Activated naive CD4-positive, alpha-beta T cell treated with anti-CD3 and anti-CD28 coated beads for 36 hours (primary cell): ENCODE measurements around the gene POLR3A. TPM values are rescaled to one million over a fixed set of nuclear protein-coding genes. Genes with fewer than 3 reads are reported as not detected.

Experiments used
- CTCF ChIA-PET: fragments of 350-600 bp; sonication (Branson Sonifier 250); formaldehyde crosslinking; loops from one replicate; lab custom pipeline; 2021; ENCODE audit warnings: antibody characterized with exemption; lab: Charles Lee
- DNase-seq: peaks from one replicate; pipeline ENCODE4 v3.0.0-alpha.2; 2020
- H3K27ac Mint-ChIP-seq: one replicate; pipeline ENCODE4 v1.8.0; 2021; ENCODE audit warnings: mild to moderate bottlenecking, mixed read lengths
- H3K27me3 Mint-ChIP-seq: one replicate; pipeline ENCODE4 v1.8.0; 2021; ENCODE audit warnings: low read depth, mixed read lengths
- H3K36me3 Mint-ChIP-seq: one replicate; pipeline ENCODE4 v1.8.0; 2021; ENCODE audit warnings: low read depth, mixed read lengths
- H3K4me1 Mint-ChIP-seq: one replicate; pipeline ENCODE4 v1.8.0; 2021; ENCODE audit warnings: low read depth, mixed read lengths
- H3K4me3 Mint-ChIP-seq: one replicate; pipeline ENCODE4 v1.8.0; 2021; ENCODE audit warnings: mild to moderate bottlenecking, moderate library complexity, mixed read lengths
- H3K9me3 Mint-ChIP-seq: one replicate; pipeline ENCODE4 v1.8.0; 2021; ENCODE audit warnings: mixed read lengths
- intact Hi-C: fragments of 100-400 bp; cut with micrococcal nuclease; formaldehyde crosslinking; loops from one replicate; pipeline ENCODE4 v1.15.1; 2023
- total RNA-seq, 2 experiments: library from RNA; stranded (reverse); gene quantifications; one replicate each; pipeline ENCODE4 v1.2.3, GENCODE V29; 2021

Gene POLR3A
- total RNA-seq, 2 experiments from 2014 or later = 14.1 to 14.2 TPM

DNA sequence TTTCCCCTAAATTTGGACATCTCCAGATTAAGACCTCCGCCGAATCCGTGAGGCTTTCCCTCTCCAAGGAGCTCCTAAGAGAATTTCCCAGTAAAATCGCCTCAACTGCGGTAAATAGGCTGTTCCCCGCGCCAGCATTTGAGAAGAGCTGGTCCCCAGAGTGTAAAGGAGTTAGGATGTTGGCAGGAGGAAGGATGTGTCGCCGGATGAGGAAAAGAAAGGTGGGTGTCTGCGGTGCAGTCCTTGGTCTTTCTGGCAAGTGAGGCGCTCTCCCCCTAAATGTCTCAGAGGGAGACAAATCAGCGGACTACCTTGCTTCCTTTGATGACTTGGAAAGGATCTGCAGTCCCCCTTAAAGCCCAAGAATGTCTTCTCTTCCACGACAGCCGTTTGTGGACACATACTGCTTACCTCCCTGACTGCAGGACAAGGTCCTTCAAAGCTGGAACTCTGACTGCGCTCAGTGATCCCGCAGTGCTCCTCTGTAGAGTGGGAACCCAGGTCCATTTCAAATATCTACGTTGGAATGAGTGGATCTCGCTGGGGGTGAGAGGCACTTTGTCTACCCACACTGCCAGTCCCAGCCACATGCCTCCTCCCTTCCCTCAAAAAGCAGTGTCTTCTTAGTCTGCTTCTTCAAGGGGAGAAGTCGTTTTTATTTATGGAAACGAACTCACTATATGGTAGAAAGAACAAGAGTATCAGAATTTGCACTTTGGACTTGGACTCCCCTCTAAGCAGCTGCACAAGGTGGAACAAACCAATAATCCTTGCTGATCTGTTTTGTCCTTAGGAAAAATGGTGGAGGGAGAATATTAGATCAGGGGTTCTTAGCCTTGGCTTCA, 101.7 kb downstream of the POLR3A start:
- Mint-ChIP-seq H3K4me1 (peaks cover 8% of the 10 kb centered on the region), H3K9me3 (no peaks in the 10 kb centered on the region), H3K36me3 (no peaks in the 10 kb centered on the region), H3K27me3 (peaks cover 36% of the 10 kb centered on the region), H3K4me3 (peak overlapping the region; percentile 52), H3K27ac (no peak overlapping the region)
- intact Hi-C loops = loop anchor here (2.0 kb wide), 1 partner anchor 101 kb away; the partner anchor contains the start of gene POLR3A
- DNase-seq = no peak
- CTCF ChIA-PET = no interaction called here

DNA sequence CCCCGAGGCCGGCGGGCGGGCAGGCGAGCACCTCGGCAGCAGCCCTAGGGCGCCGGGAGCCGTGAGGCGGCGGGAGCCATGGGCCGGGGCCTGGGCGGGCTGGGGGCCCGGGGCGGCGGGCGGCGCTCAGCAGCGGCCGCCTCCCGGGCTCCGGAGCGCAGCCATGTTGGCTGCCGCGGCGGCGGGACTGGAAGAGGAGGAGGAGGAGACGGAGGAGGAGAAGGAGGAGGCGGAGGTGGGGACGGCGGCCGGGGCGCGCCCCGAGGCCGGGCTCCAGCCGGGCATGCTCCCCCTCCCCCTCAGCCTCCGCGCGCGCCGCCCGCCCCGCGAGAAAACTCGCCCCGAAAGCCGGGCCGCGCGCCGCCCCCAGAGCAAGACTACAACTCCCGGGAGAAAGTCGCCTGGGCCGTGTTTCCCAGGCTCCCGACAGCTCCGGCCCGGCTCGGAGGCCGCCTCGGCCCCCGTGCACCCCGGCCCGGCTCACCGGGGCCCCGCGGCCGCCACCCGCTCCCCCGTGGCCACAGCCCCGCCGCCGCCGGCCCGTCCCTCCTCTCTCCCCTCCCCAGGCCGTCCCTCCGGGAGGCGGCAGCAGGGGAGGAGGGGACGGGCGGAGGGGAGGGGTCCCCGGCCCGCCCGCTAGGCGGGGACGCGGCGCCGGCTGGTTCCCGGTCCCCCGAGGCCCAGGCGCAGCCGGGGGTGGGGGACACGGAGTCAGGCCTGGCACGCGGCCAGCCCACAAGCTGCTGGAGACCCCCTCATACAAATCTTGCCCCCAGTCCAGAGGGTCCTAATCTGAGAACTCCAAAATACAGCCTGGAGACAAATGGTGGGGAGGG, 102.5 kb downstream of the POLR3A start, which contains the start of gene DLG5:
TSS of gene DLG5 (minus strand) at position 190 of the 836 bp plus-strand sequence. CDS start 235 bp downstream, outside the sequence.
- no peaks in the 10 kb centered on the region for H3K9me3 Mint-ChIP-seq
- no peak within 1 kb of the TSS for H3K27ac Mint-ChIP-seq
- H3K36me3 Mint-ChIP-seq = no peaks in the 10 kb centered on the region
- intact Hi-C loops = loop anchor here (1.0 to 2.0 kb wide), 2 partner anchors 80 to 102 kb away; partner anchors contain the start of gene POLR3A
- H3K4me3 Mint-ChIP-seq = peak within 1 kb of the TSS; percentile 52
- CTCF ChIA-PET = no interaction called here
- peaks cover 8% of the 10 kb centered on the region for H3K4me1 Mint-ChIP-seq
- H3K27me3 Mint-ChIP-seq = peaks cover 36% of the 10 kb centered on the region
- DNase-seq = peak; percentile 43

DNA sequence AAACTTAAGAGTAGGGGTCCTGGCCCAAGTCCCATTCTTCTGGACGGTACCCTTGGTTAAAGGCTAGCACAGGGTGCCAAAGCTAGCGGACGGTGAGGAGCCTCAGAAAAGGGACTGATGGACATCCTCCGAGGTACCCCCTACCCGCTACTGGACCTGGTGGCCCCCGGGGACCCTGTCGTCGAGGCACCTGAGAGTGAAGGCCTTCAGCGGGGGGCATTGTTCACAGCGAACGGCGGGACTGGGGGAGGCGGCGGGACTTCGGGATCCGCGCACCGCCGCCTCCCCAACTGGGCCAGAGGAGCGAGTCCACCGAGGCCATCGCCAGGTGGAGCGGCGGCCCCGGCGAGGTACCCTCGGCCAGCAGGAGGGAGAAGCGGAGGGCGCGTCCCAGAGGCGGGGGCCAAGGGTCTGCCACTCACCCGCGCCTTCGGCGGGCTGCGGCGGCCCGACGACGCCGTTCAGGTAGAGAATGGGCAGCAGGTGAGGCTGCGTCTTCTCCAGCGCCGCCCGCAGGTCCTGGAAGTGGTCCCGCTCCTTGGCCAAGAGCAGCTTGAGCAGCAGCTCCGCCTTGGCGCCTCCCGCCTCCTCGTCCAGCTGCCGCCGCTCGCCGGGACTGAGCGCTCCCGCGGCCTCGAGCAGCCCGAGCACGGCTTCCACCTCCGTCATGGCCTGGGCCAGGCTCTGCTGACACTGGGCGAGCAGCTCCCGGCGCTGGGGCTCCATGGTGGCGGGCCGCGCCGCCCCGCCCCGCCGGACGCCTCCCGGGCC, 103.3 kb downstream of the POLR3A start:
- peaks cover 37% of the 10 kb centered on the region for H3K27me3 Mint-ChIP-seq
- CTCF ChIA-PET = no interaction called here
- H3K36me3 Mint-ChIP-seq = no peaks in the 10 kb centered on the region
- no peaks in the 10 kb centered on the region for H3K9me3 Mint-ChIP-seq
- intact Hi-C loops = loop anchor here (1.0 to 2.0 kb wide), 2 partner anchors 80 to 103 kb away; partner anchors contain the start of gene POLR3A
- H3K4me3 Mint-ChIP-seq = peak overlapping the region; percentile 48
- DNase-seq = peak; percentile 38
- H3K4me1 Mint-ChIP-seq = peaks cover 8% of the 10 kb centered on the region
- no peak overlapping the region for H3K27ac Mint-ChIP-seq

DNA sequence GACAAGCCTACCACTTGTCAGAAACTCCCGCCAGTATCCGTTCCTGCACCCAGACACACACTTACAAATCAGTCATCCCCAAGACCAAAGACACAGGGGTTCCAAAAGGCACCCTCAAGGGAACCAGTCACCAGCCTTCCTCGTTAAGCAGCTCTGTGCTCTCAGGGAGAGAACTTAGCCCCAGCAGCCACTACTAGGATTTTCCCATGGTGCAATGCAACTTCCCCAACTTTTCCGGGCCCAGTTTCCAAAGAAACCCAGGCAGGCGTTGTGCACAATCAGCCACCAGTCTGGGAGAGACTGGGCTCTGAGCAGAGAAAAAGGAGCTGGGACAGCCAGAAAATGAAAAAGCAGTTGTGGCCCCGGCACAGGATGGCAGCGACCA, 103.9 kb downstream of the POLR3A start:
- intact Hi-C loops = no loop called here
- Mint-ChIP-seq H3K4me3 (peak overlapping the region; percentile 48), H3K27me3 (peaks cover 43% of the 10 kb centered on the region), H3K36me3 (no peaks in the 10 kb centered on the region), H3K9me3 (no peaks in the 10 kb centered on the region), H3K27ac (no peak overlapping the region), H3K4me1 (peaks cover 8% of the 10 kb centered on the region)
- CTCF ChIA-PET = no interaction called here
- DNase-seq = no peak

DNA sequence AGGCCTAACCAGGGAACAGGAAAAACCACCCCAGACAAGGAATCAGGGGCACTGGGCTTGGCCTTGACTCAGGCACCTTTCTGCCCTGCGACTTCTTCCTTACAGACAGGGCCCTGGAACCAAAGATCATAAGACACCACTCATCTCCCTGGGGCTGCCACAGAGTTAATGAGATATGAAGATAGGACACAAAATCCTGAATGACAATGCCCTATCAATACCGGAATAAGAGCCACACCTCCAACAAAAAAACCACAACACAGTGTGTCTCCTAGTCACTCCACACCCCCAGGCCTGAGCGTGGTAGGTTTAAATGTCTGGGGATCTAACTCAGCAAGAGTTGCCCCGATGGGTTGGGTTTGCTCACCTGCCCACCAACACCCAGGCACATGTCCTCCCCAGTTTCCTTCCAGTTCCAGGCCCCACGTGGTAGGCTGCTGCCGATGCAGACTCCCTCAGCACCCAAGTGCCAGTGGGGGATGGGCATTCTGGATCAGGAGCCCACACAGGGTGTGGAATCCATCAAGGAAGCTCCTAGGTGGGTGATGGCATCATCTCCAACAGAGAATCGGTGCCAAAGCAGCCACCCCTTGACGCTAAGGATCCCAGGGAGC, 106.6 kb downstream of the POLR3A start:
- H3K27me3 Mint-ChIP-seq = peaks cover 39% of the 10 kb centered on the region
- no peaks in the 10 kb centered on the region for H3K9me3 Mint-ChIP-seq
- no peak for DNase-seq
- intact Hi-C loops = no loop called here
- no peaks in the 10 kb centered on the region for H3K36me3 Mint-ChIP-seq
- no peak overlapping the region for H3K27ac Mint-ChIP-seq
- CTCF ChIA-PET = no interaction called here
- H3K4me1 Mint-ChIP-seq = peaks cover 8% of the 10 kb centered on the region
- no peak overlapping the region for H3K4me3 Mint-ChIP-seq

DNA sequence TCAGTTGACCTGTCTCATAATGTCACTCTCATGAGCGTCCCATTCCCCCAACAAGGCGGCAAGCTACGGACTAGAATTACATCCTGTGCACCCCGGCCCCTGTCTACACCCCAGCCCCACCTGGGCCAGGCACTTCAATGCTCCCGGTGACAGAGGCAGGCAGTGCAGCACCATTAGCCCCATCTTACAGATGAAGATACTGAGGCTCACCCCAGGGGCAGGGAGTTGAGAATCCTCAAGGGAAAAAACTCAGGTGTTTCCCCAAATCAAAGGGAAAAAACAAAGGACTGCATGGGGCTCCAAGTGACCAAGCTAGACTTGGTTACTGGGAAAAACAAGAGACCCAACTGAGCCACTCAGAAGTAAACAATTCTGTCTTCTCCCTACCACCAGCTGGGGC, 107.3 kb downstream of the POLR3A start:
- H3K27ac Mint-ChIP-seq = no peak overlapping the region

DNA sequence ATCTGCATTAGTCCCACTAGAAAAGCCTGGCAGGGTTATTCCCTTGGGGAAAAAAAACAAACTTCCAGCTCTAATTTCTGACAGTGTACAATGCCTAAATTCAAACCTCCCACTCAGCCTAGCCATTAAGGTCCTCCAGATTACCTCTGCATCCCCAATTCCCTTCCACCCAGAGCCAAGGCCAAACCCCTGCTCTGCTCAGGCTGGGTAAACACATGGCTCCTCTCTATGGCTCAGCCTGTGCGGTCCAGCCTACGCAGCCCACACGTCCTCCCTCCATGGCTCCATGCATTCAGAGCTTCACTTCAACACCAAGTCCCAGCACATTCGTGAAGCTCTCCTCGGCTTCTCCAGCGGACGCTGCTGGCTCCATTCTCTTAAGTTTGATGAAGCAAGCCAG, 107.9 kb downstream of the POLR3A start:
- H3K27ac Mint-ChIP-seq = no peak overlapping the region
- peaks cover 4% of the 10 kb centered on the region for H3K4me1 Mint-ChIP-seq
- intact Hi-C loops = no loop called here
- no peak overlapping the region for H3K4me3 Mint-ChIP-seq
- H3K9me3 Mint-ChIP-seq = no peaks in the 10 kb centered on the region
- CTCF ChIA-PET = interaction anchor here (0.6 kb wide), 1 partner anchor 18 kb away, joined by 3 read pairs; no protein-coding TSS in a partner anchor
- H3K27me3 Mint-ChIP-seq = peaks cover 34% of the 10 kb centered on the region
- H3K36me3 Mint-ChIP-seq = no peaks in the 10 kb centered on the region
- DNase-seq = no peak

More for the DNA sequence above, 107.3 kb downstream of the POLR3A start:
- H3K36me3 Mint-ChIP-seq = no peaks in the 10 kb centered on the region
- H3K9me3 Mint-ChIP-seq = no peaks in the 10 kb centered on the region
- no peak overlapping the region for H3K4me3 Mint-ChIP-seq
- no peak for DNase-seq
- H3K4me1 Mint-ChIP-seq = peaks cover 4% of the 10 kb centered on the region
- peaks cover 34% of the 10 kb centered on the region for H3K27me3 Mint-ChIP-seq
- CTCF ChIA-PET = no interaction called here
- intact Hi-C loops = no loop called here

DNA sequence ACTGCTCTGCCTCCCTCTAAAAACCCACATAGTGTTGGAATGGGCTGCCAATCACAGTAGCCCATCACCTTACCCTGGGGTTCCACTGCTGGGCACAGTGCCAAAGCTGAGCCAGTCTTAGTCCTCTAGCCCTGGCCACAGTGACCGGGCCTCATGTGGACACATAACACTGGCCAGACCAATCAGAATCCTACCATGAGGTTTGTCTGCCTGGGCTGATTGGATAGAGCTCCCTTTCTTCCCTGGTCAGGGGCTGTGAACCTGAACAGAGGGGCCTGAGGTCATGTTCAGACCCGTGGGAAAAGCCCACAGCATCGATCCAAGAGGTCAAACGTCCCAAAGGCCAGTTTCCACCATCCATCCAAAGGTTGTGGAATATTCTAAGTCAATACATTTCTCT, 108.8 kb downstream of the POLR3A start:
- no peak overlapping the region for H3K4me3 Mint-ChIP-seq
- intact Hi-C loops = no loop called here
- H3K27me3 Mint-ChIP-seq = peaks cover 32% of the 10 kb centered on the region
- H3K27ac Mint-ChIP-seq = no peak overlapping the region
- H3K9me3 Mint-ChIP-seq = no peaks in the 10 kb centered on the region
- no peak for DNase-seq
- H3K36me3 Mint-ChIP-seq = no peaks in the 10 kb centered on the region
- peaks cover 4% of the 10 kb centered on the region for H3K4me1 Mint-ChIP-seq
- CTCF ChIA-PET = no interaction called here

DNA sequence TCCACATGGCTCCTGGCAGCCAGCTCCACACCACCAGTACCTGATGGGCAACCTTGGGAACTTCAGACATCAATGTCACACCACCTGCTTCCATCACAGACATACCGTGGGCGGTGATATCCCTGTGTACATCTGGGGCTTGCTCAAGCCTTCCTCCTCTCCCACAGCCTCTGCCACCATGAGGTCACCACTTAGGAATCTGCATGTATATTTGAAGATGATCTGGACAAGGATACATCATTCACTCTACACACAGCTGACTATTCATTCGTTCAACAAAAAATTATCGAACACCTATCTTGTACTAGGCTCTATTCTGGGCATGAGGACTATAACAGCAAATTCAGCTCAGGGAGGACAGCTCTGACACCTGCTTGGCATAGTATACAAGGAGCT, 109.6 kb downstream of the POLR3A start:
- no peak for DNase-seq
- CTCF ChIA-PET = no interaction called here
- Mint-ChIP-seq H3K27ac (no peak overlapping the region), H3K4me3 (no peak overlapping the region), H3K36me3 (no peaks in the 10 kb centered on the region), H3K27me3 (peaks cover 26% of the 10 kb centered on the region), H3K4me1 (no peaks in the 10 kb centered on the region), H3K9me3 (no peaks in the 10 kb centered on the region)
- intact Hi-C loops = no loop called here
